Subcutaneous adipose tissue (tissue), 4 donors: ENCODE results near the gene SCNN1A. TPM values are rescaled to one million over a fixed set of nuclear protein-coding genes. Genes with fewer than 3 reads are reported as not detected.

Experiments used
- CTCF ChIP-seq: fragments of 450-650 bp; IDR thresholded peaks from one replicate; pipeline ENCODE4 v1.5.1; 2016; ENCODE audit warnings: low read depth, mild to moderate bottlenecking, control low read depth, antibody characterized with exemption, moderate library complexity
- total RNA-seq, 4 donors: library from RNA; depleted of rRNA; stranded (reverse); fragments of >200 nt; gene quantifications; one replicate each; pipeline ENCODE4 v1.1.0, GENCODE V29; 2016

SCNN1A gene
- total RNA-seq, 4 donors from 2014 or later = 3.4 to 5.8 (median 4.1) TPM

- TF ChIP-seq CTCF = no peak
These were observed 17.1 kb upstream of the SCNN1A start for GRCh38 chr12:6392504-6392903.

- TF ChIP-seq CTCF = no peak
These were observed 15.7 kb upstream of the SCNN1A start for GRCh38 chr12:6391013-6391412.

- TF ChIP-seq CTCF = no peak
These were observed 14.9 kb upstream of the SCNN1A start for GRCh38 chr12:6390084-6390799.

- no peak for TF ChIP-seq CTCF
These were observed 12.2 kb upstream of the SCNN1A start for GRCh38 chr12:6387541-6387940.

- TF ChIP-seq CTCF = no peak
These were observed 11.1 kb upstream of the SCNN1A start for GRCh38 chr12:6386491-6386890.

- TF ChIP-seq CTCF = no peak
These were observed 10.7 kb upstream of the SCNN1A start for GRCh38 chr12:6386038-6386437.

GRCh38 chr12:6384499-6385436 lies 9.4 kb upstream of the SCNN1A start:
- no peak for TF ChIP-seq CTCF
